Measurements from ENCODE around the gene PHGDH. TPM values are rescaled to one million over a fixed set of nuclear protein-coding genes. Genes with fewer than 3 reads are reported as not detected.
"Not testable (repeated sequence)": the region's sequence is repeated elsewhere in the genome, so short reads cannot be mapped to it uniquely, and the experiment has no call there.

PHGDH gene
- total RNA-seq, 1 experiment from 2014 or later: 82.0 TPM

DNA sequence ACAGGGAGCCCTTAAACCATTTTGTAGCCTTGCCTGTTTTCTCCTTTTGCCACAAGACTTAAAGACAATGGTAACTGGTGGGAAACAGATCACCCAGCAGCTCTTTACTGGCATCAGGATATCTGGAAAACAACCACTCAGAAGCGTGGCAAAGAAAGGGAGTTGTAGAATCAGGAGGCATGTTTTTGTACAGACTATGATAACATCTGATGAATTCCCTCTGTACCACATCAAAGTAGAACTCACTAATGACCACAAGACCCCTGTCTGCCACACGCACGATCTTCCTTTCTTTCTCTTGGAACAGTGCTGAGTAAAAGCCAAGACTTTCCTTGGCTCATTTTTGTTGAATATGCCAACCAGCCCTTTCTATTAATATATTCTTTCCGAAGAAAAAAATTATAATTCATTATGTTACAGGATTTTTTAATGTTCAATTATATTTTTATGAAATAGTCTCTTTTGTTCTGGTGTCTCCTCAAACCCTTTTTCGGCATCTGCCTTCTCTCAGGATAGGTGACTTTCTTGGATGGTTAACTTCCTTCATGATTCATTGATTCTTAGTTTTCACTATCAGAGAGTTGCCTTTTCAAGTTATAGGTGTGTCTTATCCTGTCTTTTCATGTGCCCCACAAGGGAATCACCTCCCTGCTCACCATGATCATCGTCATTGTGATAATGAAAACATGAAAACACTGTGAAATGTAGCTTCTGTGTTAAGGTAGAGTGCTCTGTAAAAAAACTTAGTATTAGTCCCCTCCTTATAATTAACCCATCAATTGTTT lies 7.9 kb upstream of the PHGDH start:
- ATAC-seq (no peak), DNase-seq (ENCODE audit: low read depth, low spot score) (no peak)
- Histone ChIP-seq H3K27ac (ENCODE audit: low read length) (no peak overlapping the region), H3K9me3 (ENCODE audit: control insufficient read depth, insufficient read depth, low read depth, low read length) (no peaks in the 10 kb centered on the region; the same call in 1 of the 2 replicates), H3K36me3 (ENCODE audit: control insufficient read depth, insufficient read depth, low read length) (no peaks in the 10 kb centered on the region), H3K4me1 (ENCODE audit: control insufficient read depth, insufficient read depth, low read length) (no peaks in the 10 kb centered on the region), H3K27me3 (ENCODE audit: control insufficient read depth, insufficient read depth, low read length) (peaks cover 9% of the 10 kb centered on the region; the same call in 1 of the 2 replicates), H3K4me3 (ENCODE audit: low read depth in 2 of 2, low read length in 2 of 2) (no peak overlapping the region)
- CTCF ChIA-PET: interaction anchor here (1.0 kb wide), 1 partner anchor 28 kb away, joined by 3 read pairs; no protein-coding TSS in a partner anchor
- POLR2A ChIA-PET: no interaction called here
- no TSS peak for BruUV-seq (replicated peaks)
- in situ Hi-C loops (cut with HindIII; ENCODE audit: low pct_unique_long_range_greater_than_20kb, low sequenced_read_pairs) (no loop called here), intact Hi-C loops (cut with micrococcal nuclease; ENCODE audit: unreplicated experiment) (no loop called here)
- TF ChIP-seq, protein P1, sequence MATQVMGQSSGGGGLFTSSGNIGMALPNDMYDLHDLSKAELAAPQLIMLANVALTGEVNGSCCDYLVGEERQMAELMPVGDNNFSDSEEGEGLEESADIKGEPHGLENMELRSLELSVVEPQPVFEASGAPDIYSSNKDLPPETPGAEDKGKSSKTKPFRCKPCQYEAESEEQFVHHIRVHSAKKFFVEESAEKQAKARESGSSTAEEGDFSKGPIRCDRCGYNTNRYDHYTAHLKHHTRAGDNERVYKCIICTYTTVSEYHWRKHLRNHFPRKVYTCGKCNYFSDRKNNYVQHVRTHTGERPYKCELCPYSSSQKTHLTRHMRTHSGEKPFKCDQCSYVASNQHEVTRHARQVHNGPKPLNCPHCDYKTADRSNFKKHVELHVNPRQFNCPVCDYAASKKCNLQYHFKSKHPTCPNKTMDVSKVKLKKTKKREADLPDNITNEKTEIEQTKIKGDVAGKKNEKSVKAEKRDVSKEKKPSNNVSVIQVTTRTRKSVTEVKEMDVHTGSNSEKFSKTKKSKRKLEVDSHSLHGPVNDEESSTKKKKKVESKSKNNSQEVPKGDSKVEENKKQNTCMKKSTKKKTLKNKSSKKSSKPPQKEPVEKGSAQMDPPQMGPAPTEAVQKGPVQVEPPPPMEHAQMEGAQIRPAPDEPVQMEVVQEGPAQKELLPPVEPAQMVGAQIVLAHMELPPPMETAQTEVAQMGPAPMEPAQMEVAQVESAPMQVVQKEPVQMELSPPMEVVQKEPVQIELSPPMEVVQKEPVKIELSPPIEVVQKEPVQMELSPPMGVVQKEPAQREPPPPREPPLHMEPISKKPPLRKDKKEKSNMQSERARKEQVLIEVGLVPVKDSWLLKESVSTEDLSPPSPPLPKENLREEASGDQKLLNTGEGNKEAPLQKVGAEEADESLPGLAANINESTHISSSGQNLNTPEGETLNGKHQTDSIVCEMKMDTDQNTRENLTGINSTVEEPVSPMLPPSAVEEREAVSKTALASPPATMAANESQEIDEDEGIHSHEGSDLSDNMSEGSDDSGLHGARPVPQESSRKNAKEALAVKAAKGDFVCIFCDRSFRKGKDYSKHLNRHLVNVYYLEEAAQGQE (IDR thresholded peaks at IDR 0.05; ENCODE audit: insufficient read depth in 1 of 2, low read depth in 2 of 2, low read length in 1 of 2): no peak
- no peak for TF ChIP-seq POLR2AphosphoS5 (IDR thresholded peaks at IDR 0.05; ENCODE audit: low read depth, low read length)
- TF ChIP-seq SIN3A (IDR thresholded peaks at IDR 0.05; ENCODE audit: borderline replicate concordance, insufficient read depth, low read depth, low read length): no peak
- TF ChIP-seq, protein P2, sequence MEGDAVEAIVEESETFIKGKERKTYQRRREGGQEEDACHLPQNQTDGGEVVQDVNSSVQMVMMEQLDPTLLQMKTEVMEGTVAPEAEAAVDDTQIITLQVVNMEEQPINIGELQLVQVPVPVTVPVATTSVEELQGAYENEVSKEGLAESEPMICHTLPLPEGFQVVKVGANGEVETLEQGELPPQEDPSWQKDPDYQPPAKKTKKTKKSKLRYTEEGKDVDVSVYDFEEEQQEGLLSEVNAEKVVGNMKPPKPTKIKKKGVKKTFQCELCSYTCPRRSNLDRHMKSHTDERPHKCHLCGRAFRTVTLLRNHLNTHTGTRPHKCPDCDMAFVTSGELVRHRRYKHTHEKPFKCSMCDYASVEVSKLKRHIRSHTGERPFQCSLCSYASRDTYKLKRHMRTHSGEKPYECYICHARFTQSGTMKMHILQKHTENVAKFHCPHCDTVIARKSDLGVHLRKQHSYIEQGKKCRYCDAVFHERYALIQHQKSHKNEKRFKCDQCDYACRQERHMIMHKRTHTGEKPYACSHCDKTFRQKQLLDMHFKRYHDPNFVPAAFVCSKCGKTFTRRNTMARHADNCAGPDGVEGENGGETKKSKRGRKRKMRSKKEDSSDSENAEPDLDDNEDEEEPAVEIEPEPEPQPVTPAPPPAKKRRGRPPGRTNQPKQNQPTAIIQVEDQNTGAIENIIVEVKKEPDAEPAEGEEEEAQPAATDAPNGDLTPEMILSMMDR (IDR thresholded peaks at IDR 0.05): no peak
- no peak for TF ChIP-seq TCF7L2 (IDR thresholded peaks at IDR 0.05; ENCODE audit: low read depth, low read length)

DNA sequence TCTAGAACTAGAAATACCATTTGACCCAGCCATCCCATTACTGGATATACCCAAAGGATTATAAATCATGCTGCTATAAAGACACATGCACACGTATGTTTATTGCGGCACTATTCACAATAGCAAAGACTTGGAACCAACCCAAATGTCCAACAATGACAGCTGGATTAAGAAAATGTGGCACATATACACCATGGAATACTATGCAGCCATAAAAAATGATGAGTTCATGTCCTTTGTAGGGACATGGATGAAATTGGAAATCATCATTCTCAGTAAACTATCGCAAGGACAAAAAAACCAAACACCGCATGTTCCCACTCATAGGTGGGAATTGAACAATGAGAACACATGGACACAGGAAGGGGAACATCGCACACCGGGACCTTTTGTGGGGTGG lies 5.1 kb upstream of the PHGDH start:
- POLR2A ChIA-PET; H3K27ac ChIP-seq (ENCODE audit: low read length); H3K4me3 ChIP-seq (ENCODE audit: low read depth in 2 of 2, low read length in 2 of 2); H3K9me3 ChIP-seq (ENCODE audit: control insufficient read depth, insufficient read depth, low read depth, low read length); ATAC-seq; H3K4me1 ChIP-seq (ENCODE audit: control insufficient read depth, insufficient read depth, low read length); in situ Hi-C loops (cut with HindIII; ENCODE audit: low pct_unique_long_range_greater_than_20kb, low sequenced_read_pairs); H3K36me3 ChIP-seq (ENCODE audit: control insufficient read depth, insufficient read depth, low read length); BruUV-seq (replicated peaks); CTCF ChIA-PET; intact Hi-C loops (cut with micrococcal nuclease; ENCODE audit: unreplicated experiment); DNase-seq (ENCODE audit: low read depth, low spot score): not testable (repeated sequence)
- H3K27me3 ChIP-seq (ENCODE audit: control insufficient read depth, insufficient read depth, low read length): peaks cover 17% of the 10 kb centered on the region; the same call in 1 of the 2 replicates

DNA sequence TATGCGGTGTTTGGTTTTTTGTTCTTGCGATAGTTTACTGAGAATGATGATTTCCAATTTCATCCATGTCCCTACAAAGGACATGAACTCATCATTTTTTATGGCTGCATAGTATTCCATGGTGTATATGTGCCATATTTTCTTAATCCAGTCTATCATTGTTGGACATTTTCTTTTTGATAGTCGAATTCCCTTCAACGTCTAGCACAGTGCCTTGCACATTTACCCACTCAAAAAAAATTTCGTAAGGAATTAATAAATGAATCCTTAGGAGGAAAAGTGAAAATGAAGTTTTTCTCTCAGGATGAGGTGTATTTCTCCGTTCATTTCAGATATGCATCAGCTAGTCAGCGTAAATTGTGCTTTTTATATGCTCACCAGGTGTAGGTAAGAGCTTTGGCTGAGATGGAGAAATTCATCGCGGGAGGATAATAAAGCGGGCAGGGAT lies 354 bp upstream of the PHGDH start:
- POLR2A ChIA-PET; DNase-seq (ENCODE audit: low read depth, low spot score); H3K9me3 ChIP-seq (ENCODE audit: control insufficient read depth, insufficient read depth, low read depth, low read length); H3K27ac ChIP-seq (ENCODE audit: low read length); in situ Hi-C loops (cut with HindIII; ENCODE audit: low pct_unique_long_range_greater_than_20kb, low sequenced_read_pairs); intact Hi-C loops (cut with micrococcal nuclease; ENCODE audit: unreplicated experiment); H3K27me3 ChIP-seq (ENCODE audit: control insufficient read depth, insufficient read depth, low read length); ATAC-seq; H3K36me3 ChIP-seq (ENCODE audit: control insufficient read depth, insufficient read depth, low read length); BruUV-seq (replicated peaks): not testable (repeated sequence)
- H3K4me1 ChIP-seq (ENCODE audit: control insufficient read depth, insufficient read depth, low read length): peaks cover 15% of the 10 kb centered on the region
- peak overlapping the region; percentile 64 to 96 for H3K4me3 ChIP-seq (ENCODE audit: low read depth in 2 of 2, low read length in 2 of 2)
- CTCF ChIA-PET: interaction anchor here (1.2 kb wide), 1 partner anchor 36 kb away, joined by 3 read pairs; no protein-coding TSS in a partner anchor
